ENCODE results near the gene UCP3.

DNA sequence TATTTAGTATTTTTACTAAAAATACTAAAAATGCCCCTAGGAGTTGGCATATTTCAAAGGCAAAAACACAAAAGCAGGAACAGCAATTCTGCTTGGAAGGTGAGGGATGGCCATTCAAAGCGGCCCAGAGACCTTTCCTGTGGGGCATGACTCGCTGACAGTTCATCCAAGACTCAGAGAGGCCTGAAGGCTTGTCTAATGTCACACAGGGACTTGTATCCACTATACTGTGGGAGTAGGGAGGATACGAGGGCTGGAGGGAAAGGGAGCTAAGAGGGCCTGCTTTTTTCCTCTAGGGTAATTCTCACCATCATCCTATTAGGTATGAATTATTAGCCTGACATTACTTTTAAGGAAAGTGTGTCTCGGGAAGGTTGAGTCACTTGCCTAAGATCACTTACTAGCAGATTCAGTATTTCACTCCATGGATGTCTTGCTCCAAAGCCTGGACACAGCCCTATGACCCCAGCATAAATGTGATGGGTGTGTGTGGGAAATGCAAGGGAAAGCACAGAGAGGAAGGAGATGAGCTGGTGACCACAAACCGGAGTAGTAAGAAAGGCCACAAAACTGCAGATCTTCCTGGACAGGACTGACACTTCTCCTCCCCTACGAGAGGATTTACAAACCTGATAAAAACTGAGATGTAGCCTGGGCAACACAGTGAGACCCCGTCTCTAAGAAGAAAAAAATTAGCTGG lies 16.7 kb upstream of the UCP3 start:
- TF ChIP-seq, protein P1, sequence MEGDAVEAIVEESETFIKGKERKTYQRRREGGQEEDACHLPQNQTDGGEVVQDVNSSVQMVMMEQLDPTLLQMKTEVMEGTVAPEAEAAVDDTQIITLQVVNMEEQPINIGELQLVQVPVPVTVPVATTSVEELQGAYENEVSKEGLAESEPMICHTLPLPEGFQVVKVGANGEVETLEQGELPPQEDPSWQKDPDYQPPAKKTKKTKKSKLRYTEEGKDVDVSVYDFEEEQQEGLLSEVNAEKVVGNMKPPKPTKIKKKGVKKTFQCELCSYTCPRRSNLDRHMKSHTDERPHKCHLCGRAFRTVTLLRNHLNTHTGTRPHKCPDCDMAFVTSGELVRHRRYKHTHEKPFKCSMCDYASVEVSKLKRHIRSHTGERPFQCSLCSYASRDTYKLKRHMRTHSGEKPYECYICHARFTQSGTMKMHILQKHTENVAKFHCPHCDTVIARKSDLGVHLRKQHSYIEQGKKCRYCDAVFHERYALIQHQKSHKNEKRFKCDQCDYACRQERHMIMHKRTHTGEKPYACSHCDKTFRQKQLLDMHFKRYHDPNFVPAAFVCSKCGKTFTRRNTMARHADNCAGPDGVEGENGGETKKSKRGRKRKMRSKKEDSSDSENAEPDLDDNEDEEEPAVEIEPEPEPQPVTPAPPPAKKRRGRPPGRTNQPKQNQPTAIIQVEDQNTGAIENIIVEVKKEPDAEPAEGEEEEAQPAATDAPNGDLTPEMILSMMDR (conservative IDR thresholded peaks at IDR 0.05; ENCODE audit: low read length): no peak
- TF ChIP-seq EZH2phosphoT487 (IDR thresholded peaks at IDR 0.05; ENCODE audit: borderline replicate concordance, low read depth, low read length): no peak
